ENCODE measurements around the gene APOC4.
"Not testable (repeated sequence)": the region's sequence is repeated elsewhere in the genome, so short reads cannot be mapped to it uniquely, and the experiment has no call there.

The APOC4 gene

GRCh38 chr19:44955505-44956439, 13.7 kb downstream of the APOC4 start:
- no peak for TF ChIP-seq JUND (IDR thresholded peaks at IDR 0.05; ENCODE audit: low read depth)
- DNase-seq (ENCODE audit: low read depth in 1 of 2, low spot score in 1 of 2) = no peak
- in situ Hi-C loops (cut with HindIII; ENCODE audit: low pct_unique_long_range_greater_than_20kb, low sequenced_read_pairs) = no loop called here

- in situ Hi-C loops (cut with HindIII; ENCODE audit: low pct_unique_long_range_greater_than_20kb, low sequenced_read_pairs) = no loop called here
- TF ChIP-seq JUND (IDR thresholded peaks at IDR 0.05; ENCODE audit: low read depth) = no peak
These were observed 15.5 kb downstream of the APOC4 start for GRCh38 chr19:44957526-44957925.

DNA sequence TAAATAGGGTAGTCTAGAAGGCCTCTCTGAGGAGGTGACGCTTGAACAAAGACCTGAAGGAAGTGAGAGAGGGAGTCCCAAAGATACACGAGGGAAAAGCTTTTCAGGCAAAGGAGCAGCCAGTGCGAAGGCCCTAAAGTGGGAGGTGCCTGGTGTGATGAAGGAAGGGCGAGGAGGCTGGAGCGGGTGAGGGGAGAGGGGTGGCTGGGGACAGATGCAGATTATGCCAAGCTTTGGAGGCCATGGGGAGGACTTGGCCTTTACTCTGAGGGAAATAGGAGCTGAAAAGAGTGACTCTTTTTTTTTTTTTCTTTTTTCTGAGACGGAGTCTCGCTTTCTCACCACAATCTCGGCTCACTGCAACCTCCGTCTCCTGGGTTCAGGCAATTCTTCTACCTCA, 16.1 kb downstream of the APOC4 start:
- TF ChIP-seq JUND (IDR thresholded peaks at IDR 0.05; ENCODE audit: low read depth) = no peak
- DNase-seq (ENCODE audit: low read depth in 1 of 2, low spot score in 1 of 2) = no peak
- in situ Hi-C loops (cut with HindIII; ENCODE audit: low pct_unique_long_range_greater_than_20kb, low sequenced_read_pairs) = no loop called here

More at GRCh38 chr19:44957526-44957925, 15.5 kb downstream of the APOC4 start:
- no peak for DNase-seq (ENCODE audit: low read depth in 1 of 2, low spot score in 1 of 2)

DNA sequence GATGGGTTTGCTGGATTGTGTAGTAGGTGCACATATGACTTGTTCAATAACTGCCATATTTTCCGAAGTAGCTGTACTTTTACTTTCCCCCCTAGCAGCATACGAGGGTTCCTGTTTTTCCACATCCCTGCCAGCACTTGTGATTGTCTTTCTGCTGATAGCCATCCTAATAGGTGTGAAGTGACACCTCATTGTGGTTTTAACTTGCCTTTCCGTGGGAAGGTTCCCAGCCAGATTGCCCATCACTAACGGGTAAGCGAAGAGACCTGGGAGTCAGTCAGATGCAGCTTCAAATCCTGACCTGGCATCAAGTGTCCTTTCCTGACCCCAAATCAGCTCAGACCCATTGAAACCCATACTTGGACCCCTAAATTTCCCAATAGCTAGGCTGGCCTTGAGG, 17.7 kb downstream of the APOC4 start:
- DNase-seq (ENCODE audit: low read depth in 1 of 2, low spot score in 1 of 2) = no peak
- TF ChIP-seq JUND (IDR thresholded peaks at IDR 0.05; ENCODE audit: low read depth) = no peak
- in situ Hi-C loops (cut with HindIII; ENCODE audit: low pct_unique_long_range_greater_than_20kb, low sequenced_read_pairs) = no loop called here

GRCh38 chr19:44960906-44961728, 19.1 kb downstream of the APOC4 start:
- no peak for DNase-seq (ENCODE audit: low read depth in 1 of 2, low spot score in 1 of 2)
- in situ Hi-C loops (cut with HindIII; ENCODE audit: low pct_unique_long_range_greater_than_20kb, low sequenced_read_pairs) = no loop called here
- TF ChIP-seq JUND (IDR thresholded peaks at IDR 0.05; ENCODE audit: low read depth) = no peak

GRCh38 chr19:44961821-44962220, 19.8 kb downstream of the APOC4 start:
- no peak for DNase-seq (ENCODE audit: low read depth in 1 of 2, low spot score in 1 of 2)
- TF ChIP-seq JUND (IDR thresholded peaks at IDR 0.05; ENCODE audit: low read depth) = no peak
- in situ Hi-C loops (cut with HindIII; ENCODE audit: low pct_unique_long_range_greater_than_20kb, low sequenced_read_pairs) = no loop called here

DNA sequence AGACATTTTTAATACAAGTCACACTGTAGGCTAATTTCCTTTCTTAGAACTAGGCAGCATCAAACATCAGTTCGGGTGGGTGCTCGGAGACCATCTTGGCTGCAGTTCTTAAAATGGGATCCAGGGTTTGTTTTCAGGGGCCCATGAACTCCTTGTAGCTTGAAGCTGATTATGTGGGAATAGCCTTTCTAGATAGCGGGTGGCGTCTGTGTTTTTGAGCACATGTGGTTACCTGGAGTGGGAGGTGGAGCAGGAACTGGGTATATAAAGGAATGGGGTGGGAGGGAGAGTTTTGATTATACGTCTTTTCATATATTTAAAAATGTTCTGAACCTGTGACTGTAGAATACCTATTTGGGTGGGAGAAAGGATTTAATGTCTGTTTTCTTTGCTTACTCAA, 26.1 kb downstream of the APOC4 start:
- DNase-seq (ENCODE audit: low read depth in 1 of 2, low spot score in 1 of 2) = no peak
- TF ChIP-seq JUND (IDR thresholded peaks at IDR 0.05; ENCODE audit: low read depth) = no peak
- in situ Hi-C loops (cut with HindIII; ENCODE audit: low pct_unique_long_range_greater_than_20kb, low sequenced_read_pairs) = no loop called here

DNA sequence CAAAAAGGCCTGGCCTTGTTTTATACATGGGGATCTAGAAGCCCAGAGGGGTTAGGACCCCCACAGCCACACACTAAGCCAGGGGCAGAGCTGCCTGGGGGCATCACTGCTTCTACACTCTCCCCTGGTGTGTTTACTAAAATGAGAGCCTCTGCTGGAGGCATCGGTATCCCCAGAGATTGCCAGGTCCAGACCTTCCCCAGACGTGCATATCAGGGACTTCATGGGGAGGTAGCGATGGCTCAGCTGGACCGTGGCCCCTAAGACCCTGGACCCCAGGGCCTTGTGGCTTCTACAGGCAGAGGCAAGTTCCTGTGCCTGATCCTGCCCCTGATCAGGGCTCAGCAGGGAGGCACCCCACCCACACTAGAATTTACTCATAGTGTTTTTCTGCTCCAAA, 26.6 kb downstream of the APOC4 start:
- in situ Hi-C loops (cut with HindIII; ENCODE audit: low pct_unique_long_range_greater_than_20kb, low sequenced_read_pairs) = no loop called here
- no peak for TF ChIP-seq JUND (IDR thresholded peaks at IDR 0.05; ENCODE audit: low read depth)
- no peak for DNase-seq (ENCODE audit: low read depth in 1 of 2, low spot score in 1 of 2)

GRCh38 chr19:44969437-44969836, 27.4 kb downstream of the APOC4 start:
- DNase-seq (ENCODE audit: low read depth in 1 of 2, low spot score in 1 of 2) = no peak
- no peak for TF ChIP-seq JUND (IDR thresholded peaks at IDR 0.05; ENCODE audit: low read depth)
- in situ Hi-C loops (cut with HindIII; ENCODE audit: low pct_unique_long_range_greater_than_20kb, low sequenced_read_pairs) = no loop called here

DNA sequence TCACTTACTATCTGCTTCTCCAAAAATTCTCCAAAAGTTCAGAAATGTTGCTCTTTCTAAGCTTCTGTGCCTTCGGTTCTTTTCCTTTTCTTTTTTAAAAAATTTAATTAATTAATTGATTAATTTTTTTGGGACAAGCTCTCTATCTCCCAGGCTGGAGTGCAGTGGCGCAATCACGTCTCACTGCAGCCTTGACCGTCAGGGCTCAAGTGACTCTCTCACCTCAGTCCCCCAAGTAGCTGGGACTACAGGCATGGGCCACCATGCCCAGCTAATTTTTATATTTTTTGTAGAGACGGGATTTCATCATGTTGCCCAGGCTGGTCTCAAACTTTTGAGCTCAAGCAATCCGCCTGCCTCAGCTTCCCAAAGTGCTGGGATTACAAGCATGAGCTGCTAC, 29.4 kb downstream of the APOC4 start:
- DNase-seq (ENCODE audit: low read depth in 1 of 2, low spot score in 1 of 2); in situ Hi-C loops (cut with HindIII; ENCODE audit: low pct_unique_long_range_greater_than_20kb, low sequenced_read_pairs): not testable (repeated sequence)

GRCh38 chr19:44972802-44973201, 30.8 kb downstream of the APOC4 start:
- TF ChIP-seq JUND (IDR thresholded peaks at IDR 0.05; ENCODE audit: low read depth) = no peak
- no peak for DNase-seq (ENCODE audit: low read depth in 1 of 2, low spot score in 1 of 2)
- in situ Hi-C loops (cut with HindIII; ENCODE audit: low pct_unique_long_range_greater_than_20kb, low sequenced_read_pairs) = no loop called here

- TF ChIP-seq JUND (IDR thresholded peaks at IDR 0.05; ENCODE audit: low read depth) = no peak
- DNase-seq (ENCODE audit: low read depth in 1 of 2, low spot score in 1 of 2) = no peak
- in situ Hi-C loops (cut with HindIII; ENCODE audit: low pct_unique_long_range_greater_than_20kb, low sequenced_read_pairs) = no loop called here
These were observed 32.1 kb downstream of the APOC4 start for GRCh38 chr19:44973982-44974735.

Data from T47D (cell line).